PC-3 (cell line): ENCODE data around the gene SMIM33. TPM values are rescaled to one million over a fixed set of nuclear protein-coding genes. Genes with fewer than 3 reads are reported as not detected.

Source experiments
- ATAC-seq: fragments of 200-7000 bp; cut with Tn5 transposase; 2 replicates; pipeline ENCODE4 v1.9.1; 2020; ENCODE audit warnings: mild to moderate bottlenecking, moderate library complexity
- BruUV-seq: library from RNA; stranded (reverse); fragments of 400-500 nt; replicated peaks from 2 replicates; lab custom pipeline; 2021; lab: Mats Ljungman, UMichigan
- CTCF ChIA-PET: fragments of 300-600 bp; sonication (Branson Sonifier 250); formaldehyde crosslinking; loops from one replicate; lab custom pipeline; 2022; ENCODE audit warnings: antibody characterized with exemption; lab: Charles Lee
- POLR2A ChIA-PET: fragments of 300-600 bp; sonication (Branson Sonifier 250); formaldehyde crosslinking; loops from one replicate; lab custom pipeline; 2022; ENCODE audit warnings: antibody characterized with exemption; ENCODE audit not compliant: unreplicated experiment; lab: Charles Lee
- DNase-seq: peaks from one replicate; pipeline ENCODE4 v3.0.0-alpha.2; 2015
- H2AFZ ChIP-seq: fragments of 300-600 bp; sonication (generic); 2 replicates; pipeline ENCODE4 v1.6.0; 2016; ENCODE audit warnings: antibody characterized with exemption, low read length
- H3F3A ChIP-seq: fragments of 300-600 bp; sonication (generic); one replicate; pipeline ENCODE4 v1.6.0; 2017; ENCODE audit warnings: antibody characterized with exemption, low read length, control low read depth, mild to moderate bottlenecking; ENCODE audit not compliant: unreplicated experiment
- H3K27ac ChIP-seq: fragments of 300-600 bp; sonication (generic); 2 replicates; pipeline ENCODE4 v1.5.1; 2016; ENCODE audit warnings: mild to moderate bottlenecking, low read length
- H3K27me3 ChIP-seq: fragments of 300-600 bp; sonication (generic); 2 replicates; pipeline ENCODE4 v1.6.1; 2016; ENCODE audit warnings: low read length, mixed read lengths
- H3K36me3 ChIP-seq: fragments of 300-600 bp; sonication (generic); 2 replicates; pipeline ENCODE4 v1.6.1; 2016; ENCODE audit warnings: low read depth, mixed run types, low read length, mixed read lengths
- H3K4me1 ChIP-seq: fragments of 300-600 bp; sonication (generic); 2 replicates; pipeline ENCODE4 v1.5.1; 2016; ENCODE audit warnings: low read length; ENCODE audit not compliant: insufficient read depth
- H3K4me2 ChIP-seq: fragments of 300-600 bp; sonication (generic); 2 replicates; pipeline ENCODE4 v1.6.0; 2016; ENCODE audit warnings: low read length
- H3K4me3 ChIP-seq: fragments of 300-600 bp; sonication (generic); 2 replicates; pipeline ENCODE4 v1.5.1; 2016; ENCODE audit warnings: mild to moderate bottlenecking, low read length, mixed read lengths
- H3K79me2 ChIP-seq: fragments of 300-600 bp; sonication (generic); 2 replicates; pipeline ENCODE4 v1.6.1; 2017; ENCODE audit warnings: low read length, mixed read lengths
- H3K9ac ChIP-seq: fragments of 300-600 bp; sonication (generic); 2 replicates; pipeline ENCODE4 v1.6.0; 2016; ENCODE audit warnings: mild to moderate bottlenecking, low read length
- H3K9me2 ChIP-seq: fragments of 300-600 bp; sonication (generic); replicated peaks from 2 replicates; pipeline ENCODE4 v1.6.1; 2016; ENCODE audit warnings: mixed run types, low read length, mixed read lengths
- H3K9me3 ChIP-seq: fragments of 300-600 bp; sonication (generic); 2 replicates; pipeline ENCODE4 v1.6.1; 2016; ENCODE audit warnings: low read length, mixed read lengths
- H4K20me1 ChIP-seq: fragments of 300-600 bp; sonication (generic); 2 replicates; pipeline ENCODE4 v1.6.1; 2016; ENCODE audit warnings: low read length, mixed read lengths
- CTCF ChIP-seq: fragments of 300-600 bp; sonication (generic); conservative IDR thresholded peaks from 2 replicates; pipeline ENCODE4 v1.5.1; 2017; ENCODE audit warnings: antibody characterized with exemption, low read depth, mild to moderate bottlenecking, low read length
- EZH2 ChIP-seq: fragments of 300-600 bp; sonication (generic); IDR thresholded peaks from one replicate; pipeline ENCODE4 v1.6.1; 2017; ENCODE audit warnings: antibody characterized with exemption, mild to moderate bottlenecking, low read length; ENCODE audit not compliant: unreplicated experiment
- EZH2phosphoT487 ChIP-seq: fragments of 300-600 bp; sonication (generic); IDR thresholded peaks from 2 replicates; pipeline ENCODE4 v1.6.1; 2018; ENCODE audit warnings: mild to moderate bottlenecking, antibody characterized with exemption, low read length, borderline replicate concordance
- intact Hi-C: fragments of 100-400 bp; cut with micrococcal nuclease; formaldehyde crosslinking; loops from 2 replicates; pipeline ENCODE4 v1.9.0; 2023
- total RNA-seq: library from RNA; depleted of rRNA; stranded (reverse); fragments of >200 nt; gene quantifications from 2 replicates; pipeline ENCODE4 v1.2.3, GENCODE V29; 2014

The SMIM33 gene
- total RNA-seq, 1 experiment from 2014 or later: not detected

DNA sequence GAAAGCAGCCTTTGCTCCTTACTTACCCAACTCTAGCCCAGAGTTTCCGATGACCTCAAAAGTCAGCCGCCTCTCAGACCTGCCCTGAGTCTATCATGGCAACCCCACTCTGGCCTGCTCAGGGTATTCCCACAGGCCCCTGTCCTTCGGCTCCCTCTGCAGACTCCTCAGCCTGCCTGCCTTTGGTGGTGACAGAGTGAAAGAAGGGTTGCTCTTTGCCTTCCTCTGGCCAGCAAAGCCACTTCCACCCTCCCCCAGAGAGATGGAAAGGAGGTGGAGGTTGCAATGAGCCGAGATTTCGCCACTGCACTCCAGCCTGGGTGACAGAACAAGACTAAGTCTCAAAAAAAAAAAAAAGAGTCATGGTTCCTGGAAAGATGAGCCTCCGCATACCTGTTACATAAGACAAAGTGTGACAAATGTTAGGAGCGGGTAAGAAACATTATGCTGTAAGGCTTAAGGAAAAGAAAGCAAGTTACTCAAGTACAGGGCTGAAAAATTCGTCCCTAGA is 2.3 kb upstream of the SMIM33 start:
- Histone ChIP-seq H3K79me2 (no peaks in the 10 kb centered on the region), H3K27me3 (no peaks in the 10 kb centered on the region), H3K4me3 (no peak overlapping the region), H3K9ac (no peak overlapping the region), H3K9me3 (no peaks in the 10 kb centered on the region), H3K4me2 (no peak overlapping the region), H4K20me1 (no peaks in the 10 kb centered on the region), H3F3A (no peaks in the 10 kb centered on the region), H3K36me3 (no peaks in the 10 kb centered on the region), H3K4me1 (no peaks in the 10 kb centered on the region), H3K9me2 (no peaks in the 10 kb centered on the region), H2AFZ (no peak overlapping the region), H3K27ac (no peak overlapping the region)
- CTCF ChIA-PET: no interaction called here
- no peak for DNase-seq
- intact Hi-C loops: no loop called here
- peak; percentile 24; the same call in 1 of the 2 replicates for ATAC-seq
- TF ChIP-seq EZH2phosphoT487 (no peak), EZH2 (no peak)
- POLR2A ChIA-PET: no interaction called here
- no TSS peak for BruUV-seq

- Histone ChIP-seq H3F3A (no peaks in the 10 kb centered on the region), H3K27ac (no peak overlapping the region), H4K20me1 (no peaks in the 10 kb centered on the region), H3K4me2 (no peak overlapping the region), H3K79me2 (no peaks in the 10 kb centered on the region), H3K9ac (no peak overlapping the region), H3K9me3 (no peaks in the 10 kb centered on the region), H3K27me3 (no peaks in the 10 kb centered on the region), H3K4me1 (no peaks in the 10 kb centered on the region), H3K9me2 (no peaks in the 10 kb centered on the region), H2AFZ (no peak overlapping the region), H3K4me3 (no peak overlapping the region), H3K36me3 (no peaks in the 10 kb centered on the region)
- BruUV-seq: no TSS peak
- DNase-seq: no peak
- TF ChIP-seq EZH2phosphoT487 (no peak), EZH2 (no peak), CTCF (no peak)
- POLR2A ChIA-PET: no interaction called here
- CTCF ChIA-PET: no interaction called here
- no peak for ATAC-seq
- intact Hi-C loops: no loop called here
Measured at GRCh38 chr5:139472386-139473030, 1.7 kb downstream of the SMIM33 start.

DNA sequence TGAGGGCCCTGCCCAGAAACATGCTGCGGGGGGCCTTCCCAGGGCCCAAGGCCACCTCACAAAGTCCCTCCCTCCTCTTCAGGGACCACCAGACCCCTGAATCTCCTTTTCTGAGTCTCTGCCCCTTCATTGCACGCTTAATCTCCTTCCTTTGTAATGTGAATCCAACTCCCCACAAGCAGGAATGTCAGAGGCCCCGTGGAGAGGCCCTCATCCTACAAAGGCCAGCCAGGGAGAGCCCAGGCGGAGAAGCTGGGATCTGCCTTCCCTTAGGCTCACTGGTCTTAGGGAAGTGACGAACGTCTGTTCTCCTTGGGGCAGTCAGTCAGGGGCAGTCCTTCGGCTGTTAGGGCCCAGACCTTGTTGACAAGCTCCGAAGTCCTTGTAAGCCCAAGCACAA is 2.3 kb downstream of the SMIM33 start:
- ATAC-seq (no peak), DNase-seq (no peak)
- H3K9me3 ChIP-seq: no peaks in the 10 kb centered on the region
- ChIA-PET POLR2A (no interaction called here), CTCF (no interaction called here)
- no peak overlapping the region for H3K4me2 ChIP-seq
- intact Hi-C loops: no loop called here
- no TSS peak for BruUV-seq
- no peaks in the 10 kb centered on the region for H3K79me2 ChIP-seq
- no peaks in the 10 kb centered on the region for H3F3A ChIP-seq
- no peak overlapping the region for H3K27ac ChIP-seq
- no peak overlapping the region for H2AFZ ChIP-seq
- no peak overlapping the region for H3K9ac ChIP-seq
- H3K4me1 ChIP-seq: no peaks in the 10 kb centered on the region
- no peaks in the 10 kb centered on the region for H3K9me2 ChIP-seq
- no peak overlapping the region for H3K4me3 ChIP-seq
- no peaks in the 10 kb centered on the region for H3K36me3 ChIP-seq
- H4K20me1 ChIP-seq: no peaks in the 10 kb centered on the region
- TF ChIP-seq CTCF (no peak), EZH2 (no peak), EZH2phosphoT487 (no peak)
- H3K27me3 ChIP-seq: no peaks in the 10 kb centered on the region
